GM18526 (cell line): ENCODE measurements around the gene FALEC.

Source experiments
- POLR2A ChIP-seq: IDR thresholded peaks from 3 replicates; pipeline ENCODE4 v1.6.1; 2011; ENCODE audit not compliant: insufficient read length; ENCODE audit errors: extremely low read depth

FALEC gene

DNA sequence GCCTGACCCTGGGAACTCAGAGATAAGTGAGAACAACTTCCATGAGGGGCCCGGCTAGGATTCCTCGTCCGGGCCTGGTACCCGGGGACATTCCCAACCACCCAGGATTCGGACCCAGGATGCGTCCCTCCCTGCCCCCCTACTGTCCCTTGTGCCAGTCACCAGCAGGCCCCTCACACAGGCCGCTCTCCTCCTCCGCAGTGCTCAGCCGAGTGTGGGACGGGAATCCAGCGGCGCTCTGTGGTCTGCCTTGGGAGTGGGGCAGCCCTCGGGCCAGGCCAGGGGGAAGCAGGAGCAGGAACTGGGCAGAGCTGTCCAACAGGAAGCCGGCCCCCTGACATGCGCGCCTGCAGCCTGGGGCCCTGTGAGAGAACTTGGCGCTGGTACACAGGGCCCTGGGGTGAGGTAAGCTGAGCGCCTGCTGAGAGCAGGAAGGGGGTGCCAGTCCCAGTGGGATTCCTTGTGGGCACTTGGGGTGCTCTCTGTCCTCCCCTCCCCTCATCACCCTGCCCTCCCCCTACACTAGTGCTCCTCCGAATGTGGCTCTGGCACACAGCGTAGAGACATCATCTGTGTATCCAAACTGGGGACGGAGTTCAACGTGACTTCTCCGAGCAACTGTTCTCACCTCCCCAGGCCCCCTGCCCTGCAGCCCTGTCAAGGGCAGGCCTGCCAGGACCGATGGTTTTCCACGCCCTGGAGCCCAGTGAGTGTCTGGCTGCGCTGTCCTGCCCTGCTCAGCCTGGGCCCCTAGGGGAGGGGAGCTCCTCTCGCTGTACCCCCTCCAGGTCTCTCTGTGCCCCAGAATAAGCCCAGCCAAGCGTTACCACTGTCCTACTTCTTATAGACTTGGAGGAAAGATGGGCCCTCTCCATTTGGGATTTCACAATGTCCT lies 43.5 kb downstream of the FALEC start:
- TF ChIP-seq POLR2A = no peak

DNA sequence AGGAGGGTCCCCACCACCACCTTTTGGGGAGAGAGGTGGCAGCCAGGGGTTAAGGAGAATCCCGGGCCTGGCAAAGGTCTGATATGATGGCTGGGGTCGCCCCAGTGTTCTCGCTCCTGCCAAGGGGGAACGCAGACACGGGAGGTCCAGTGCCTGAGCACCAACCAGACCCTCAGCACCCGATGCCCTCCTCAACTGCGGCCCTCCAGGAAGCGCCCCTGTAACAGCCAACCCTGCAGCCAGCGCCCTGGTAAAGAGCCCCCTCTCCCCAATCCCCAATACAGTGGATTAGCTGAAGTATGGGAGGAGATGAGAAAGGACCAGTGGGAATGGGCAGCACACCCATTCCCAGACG lies 44.1 kb downstream of the FALEC start:
- no peak for TF ChIP-seq POLR2A

DNA sequence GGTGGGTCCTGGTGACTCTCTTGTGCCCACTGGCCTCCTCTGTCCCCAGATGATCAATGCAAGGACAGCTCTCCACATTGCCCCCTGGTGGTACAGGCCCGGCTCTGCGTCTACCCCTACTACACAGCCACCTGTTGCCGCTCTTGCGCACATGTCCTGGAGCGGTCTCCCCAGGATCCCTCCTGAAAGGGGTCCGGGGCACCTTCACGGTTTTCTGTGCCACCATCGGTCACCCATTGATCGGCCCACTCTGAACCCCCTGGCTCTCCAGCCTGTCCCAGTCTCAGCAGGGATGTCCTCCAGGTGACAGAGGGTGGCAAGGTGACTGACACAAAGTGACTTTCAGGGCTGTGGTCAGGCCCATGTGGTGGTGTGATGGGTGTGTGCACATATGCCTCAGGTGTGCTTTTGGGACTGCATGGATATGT lies 44.5 kb downstream of the FALEC start:
- no peak for TF ChIP-seq POLR2A

DNA sequence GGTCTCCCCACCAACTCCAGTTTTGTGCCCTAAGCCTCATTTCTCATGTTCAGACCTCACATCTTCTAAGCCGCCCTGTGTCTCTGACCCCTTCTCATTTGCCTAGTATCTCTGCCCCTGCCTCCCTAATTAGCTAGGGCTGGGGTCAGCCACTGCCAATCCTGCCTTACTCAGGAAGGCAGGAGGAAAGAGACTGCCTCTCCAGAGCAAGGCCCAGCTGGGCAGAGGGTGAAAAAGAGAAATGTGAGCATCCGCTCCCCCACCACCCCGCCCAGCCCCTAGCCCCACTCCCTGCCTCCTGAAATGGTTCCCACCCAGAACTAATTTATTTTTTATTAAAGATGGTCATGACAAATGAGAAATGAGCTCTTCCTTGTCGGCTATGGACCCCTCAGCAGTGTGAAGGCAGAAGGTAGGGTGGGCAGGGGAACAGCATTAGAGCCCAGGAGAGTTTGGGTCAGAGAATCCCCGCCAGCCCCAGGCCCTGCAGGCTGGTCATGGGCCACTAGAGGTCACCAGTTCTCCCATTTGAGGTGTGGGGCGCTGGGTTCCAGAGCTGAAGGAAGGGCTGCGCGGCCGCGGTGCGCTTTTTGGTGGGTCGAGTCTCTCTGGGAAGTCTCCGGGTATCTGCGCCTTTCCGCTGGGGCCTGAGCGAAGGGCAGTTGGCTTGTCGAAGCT lies 45.2 kb downstream of the FALEC start:
- TF ChIP-seq POLR2A = no peak

DNA sequence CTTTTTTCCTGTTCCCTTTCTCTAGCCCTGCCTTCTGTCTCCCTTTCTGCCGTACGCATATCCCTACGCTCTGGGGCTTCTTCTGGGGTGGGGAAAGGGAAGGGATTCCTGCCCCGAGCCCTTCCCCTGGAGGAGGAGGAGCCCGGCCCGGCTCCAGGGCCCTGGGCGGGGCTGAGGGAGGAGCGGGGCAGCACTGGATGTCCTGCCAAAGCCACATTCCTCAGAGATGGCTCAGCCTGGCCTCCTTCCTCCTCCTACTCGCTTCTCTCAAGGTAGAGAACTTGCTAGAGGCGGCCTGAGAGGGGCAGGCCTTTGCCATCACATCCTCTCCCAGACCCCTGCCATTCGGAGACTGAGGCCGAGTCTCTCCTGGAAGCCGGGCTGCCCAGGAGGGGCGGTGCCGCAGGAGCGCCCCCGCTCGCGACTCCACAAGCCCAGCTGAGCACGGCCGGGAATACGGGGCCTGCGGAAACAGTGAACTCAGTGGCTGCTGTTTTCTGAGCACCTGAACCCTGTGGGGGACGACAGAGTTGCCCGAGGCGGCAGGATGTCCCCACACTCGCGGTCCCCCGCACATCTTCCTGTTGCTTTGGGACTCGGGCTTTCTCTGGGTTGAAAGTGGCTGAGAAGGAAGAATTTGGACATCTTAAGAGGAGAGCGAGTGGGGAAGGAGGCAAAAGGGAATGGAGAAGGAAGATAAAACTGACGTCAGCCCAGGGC lies 45.9 kb downstream of the FALEC start:
- TF ChIP-seq POLR2A = peak; percentile 55

DNA sequence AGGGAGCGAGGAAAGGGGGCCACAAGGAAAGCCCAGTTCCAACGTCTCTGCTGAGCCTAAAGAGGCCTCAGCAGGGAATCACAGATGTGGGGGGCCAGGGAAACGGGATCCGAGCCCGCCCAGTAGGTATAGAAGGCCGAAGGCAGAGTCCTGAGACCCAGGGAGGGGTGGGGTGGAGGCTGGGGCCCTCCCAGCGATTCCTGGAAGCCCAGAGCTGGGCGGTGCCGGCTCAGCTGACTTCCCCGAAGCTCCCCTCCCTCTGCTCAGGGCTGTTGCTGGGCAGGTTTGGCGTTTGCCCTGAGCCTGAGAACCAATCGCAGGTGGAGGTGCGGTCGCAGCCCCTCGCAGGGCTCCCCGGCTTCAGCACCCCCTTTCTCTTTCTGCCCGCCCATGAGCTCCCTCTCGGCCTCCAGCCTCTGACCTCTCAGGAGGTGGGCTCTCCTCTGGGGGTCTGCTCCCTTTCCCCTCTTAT lies 46.5 kb downstream of the FALEC start:
- peak; percentile 61 for TF ChIP-seq POLR2A

DNA sequence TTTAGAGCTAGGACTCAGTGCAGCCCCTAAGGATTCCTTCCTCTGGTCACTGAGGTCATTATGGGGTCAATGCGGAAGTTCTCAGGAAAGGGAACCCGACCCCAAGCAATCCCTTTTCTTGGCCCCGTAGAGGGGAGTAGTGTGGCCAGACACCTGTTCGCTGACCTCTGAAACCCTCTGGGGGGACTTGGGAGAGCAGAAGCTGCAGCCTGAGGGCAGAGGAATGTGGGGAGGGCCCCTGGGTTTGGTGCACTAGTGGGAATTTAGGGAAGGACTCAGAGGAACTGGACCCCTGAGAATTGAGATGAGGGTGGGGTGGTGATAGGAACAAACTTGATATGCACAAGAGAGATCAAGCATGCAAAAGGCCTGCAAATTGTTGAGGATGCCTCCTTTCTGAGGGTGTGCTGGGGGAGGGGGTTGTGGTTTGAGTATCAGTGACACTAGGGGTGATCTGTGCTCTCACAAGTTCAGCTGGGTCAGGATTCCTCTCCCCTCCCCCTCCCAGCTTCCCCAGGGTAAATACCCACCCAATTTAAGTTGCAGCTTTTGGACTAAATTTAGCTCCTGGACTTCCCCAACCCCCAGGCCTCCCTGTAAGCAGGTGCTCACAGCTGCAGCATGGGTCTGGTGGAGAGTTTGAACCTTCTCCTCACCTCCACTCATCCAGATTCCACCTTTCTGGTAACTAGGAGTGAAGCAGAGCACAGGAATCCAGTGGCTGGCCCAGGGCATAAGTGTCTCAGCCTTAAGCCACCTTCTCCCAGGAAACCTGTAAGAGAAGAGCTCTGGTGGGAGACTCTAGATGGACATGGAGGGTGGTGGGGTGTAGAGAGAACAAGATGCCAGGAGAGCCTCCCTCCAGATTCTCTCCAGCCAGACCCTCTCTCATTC lies 47.1 kb downstream of the FALEC start:
- no peak for TF ChIP-seq POLR2A

DNA sequence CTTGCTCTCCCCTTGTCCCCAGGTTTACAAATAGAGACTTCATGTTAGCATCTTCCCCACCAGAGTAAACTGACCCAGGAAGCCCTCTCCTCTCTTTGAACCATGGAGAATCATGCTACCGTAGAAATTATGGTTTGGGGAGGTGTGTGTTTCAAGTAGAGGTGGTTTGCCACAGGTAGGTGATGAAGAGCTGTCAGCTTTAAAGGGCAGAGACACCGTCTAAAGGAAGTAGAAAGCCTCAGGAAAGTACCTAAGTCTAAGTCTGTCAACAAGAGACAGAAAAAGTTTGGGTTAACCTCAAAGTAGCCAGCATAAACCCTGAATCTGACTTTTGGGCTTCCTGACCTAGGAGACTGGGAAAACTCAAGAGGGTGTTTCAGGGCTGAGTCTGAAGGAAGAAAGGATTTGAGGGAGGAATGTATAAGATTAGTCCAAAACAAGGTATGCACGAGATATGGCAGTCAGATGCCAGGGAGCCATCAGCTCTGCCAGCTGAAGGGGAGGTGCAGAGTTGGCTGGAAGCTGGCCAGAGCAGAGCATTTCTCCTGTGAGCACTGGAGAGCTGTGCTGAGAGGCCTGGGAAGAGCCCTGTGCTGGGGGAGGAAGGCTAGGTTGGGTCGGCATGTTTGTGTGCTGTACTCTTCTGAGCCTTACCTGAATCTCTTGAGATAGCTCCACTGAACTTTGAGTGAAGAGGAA lies 47.9 kb downstream of the FALEC start:
- TF ChIP-seq POLR2A = no peak

DNA sequence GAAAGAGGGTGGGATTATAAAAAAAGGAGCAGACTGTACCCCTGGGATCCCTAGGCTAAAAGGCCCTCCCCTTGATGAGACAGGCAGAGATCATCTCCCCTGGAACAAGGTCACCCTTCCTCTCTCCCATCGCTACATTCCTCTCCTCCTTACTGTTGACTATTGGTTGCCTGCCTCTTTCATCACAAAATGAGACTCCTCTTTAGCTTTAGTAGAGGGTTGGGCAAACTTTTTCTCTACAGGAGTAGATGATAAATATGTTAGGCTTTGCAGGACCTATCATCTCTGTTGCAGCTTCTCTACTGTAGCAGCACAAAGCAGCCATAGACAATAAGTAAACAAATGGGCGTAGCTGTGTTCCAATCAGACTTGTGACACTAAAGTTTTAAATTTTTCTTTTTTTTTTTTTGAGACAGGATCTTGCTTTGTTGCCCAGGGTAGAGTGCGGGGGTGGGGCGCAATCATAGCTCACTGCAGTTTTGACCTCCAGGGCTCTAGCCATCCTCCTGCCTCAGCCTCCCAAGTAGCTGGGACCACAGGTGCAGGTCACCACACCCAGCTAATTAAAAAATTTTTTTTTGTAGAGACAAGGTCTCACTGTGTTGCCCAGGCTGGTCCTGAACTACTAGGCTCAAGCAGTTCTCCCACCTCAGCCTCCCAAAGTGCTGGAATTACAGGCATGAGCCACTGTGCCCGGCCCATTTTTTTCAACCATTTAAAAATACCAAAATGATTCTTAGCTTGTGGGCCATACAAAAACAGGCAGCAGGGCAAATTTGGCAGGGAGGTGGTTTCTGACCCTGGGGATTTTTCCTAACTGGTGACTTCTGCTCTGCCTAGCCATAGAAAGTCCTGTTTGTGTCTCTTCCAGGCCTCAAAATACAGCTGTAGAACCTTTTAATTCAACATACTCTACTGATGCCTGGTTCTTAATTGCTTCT lies 48.8 kb downstream of the FALEC start:
- no peak for TF ChIP-seq POLR2A

DNA sequence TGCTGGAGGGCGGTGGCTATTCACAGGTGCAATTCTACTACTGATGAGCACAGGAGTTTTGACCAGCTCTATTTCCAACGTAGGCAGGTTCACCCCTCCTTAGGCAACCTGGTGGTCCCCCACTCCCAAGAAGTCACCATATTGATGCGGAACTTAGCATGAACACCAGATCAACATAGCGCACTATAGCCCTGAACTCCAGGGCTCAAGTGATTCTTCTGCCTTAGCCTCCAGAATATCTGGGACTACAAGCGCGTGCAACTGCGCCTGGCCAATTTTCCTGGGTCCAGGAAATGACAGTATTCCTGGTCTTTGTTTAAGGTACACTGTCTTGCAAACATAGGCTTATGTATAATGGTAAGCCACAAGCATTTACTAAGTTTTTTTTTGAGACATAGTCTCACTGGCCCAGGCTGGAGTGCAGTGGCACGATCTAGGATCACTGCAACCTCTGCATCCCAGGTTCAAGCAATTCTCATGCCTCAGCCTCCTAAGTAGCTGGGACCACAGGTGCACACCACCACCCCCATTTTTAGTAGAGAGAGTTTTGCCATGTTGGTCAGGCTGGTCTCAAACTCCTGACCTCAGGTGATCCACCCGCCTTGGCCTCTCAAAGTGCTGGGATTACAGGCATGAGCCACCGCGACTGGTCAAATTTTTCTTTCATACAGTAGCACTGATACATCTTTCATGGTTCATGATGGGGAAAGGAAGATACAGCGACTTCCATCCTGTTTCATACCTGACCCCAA lies 51.2 kb downstream of the FALEC start:
- TF ChIP-seq POLR2A = no peak

DNA sequence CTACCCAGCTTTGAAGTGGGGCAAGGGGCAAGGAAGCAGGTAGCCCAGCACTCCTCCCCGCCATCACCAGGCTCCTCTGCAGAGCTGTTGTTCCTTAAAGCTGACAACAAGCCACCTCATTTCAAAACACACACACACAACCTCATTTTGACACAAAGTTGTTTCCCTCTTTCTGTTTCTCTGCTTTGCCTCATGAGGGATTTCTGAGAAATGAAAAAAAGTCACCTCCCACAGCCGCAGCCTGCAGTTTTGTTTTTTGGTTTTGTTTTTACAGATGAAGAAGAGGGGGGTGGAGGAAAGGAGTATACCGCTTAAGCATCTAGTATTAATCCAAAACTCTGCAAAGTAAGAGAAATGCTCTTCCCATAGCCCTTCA lies 51.8 kb downstream of the FALEC start:
- TF ChIP-seq POLR2A = no peak
